Right lobe of liver (tissue), 6 donors: Measurements from ENCODE around the gene TNS3. TPM values are rescaled to one million over a fixed set of nuclear protein-coding genes. Genes with fewer than 3 reads are reported as not detected.

Experiments
- ATAC-seq, 4 donors: fragments of 200-7000 bp; cut with Tn5 transposase; one replicate each; pipeline ENCODE4 v1.9.1; 2020; ENCODE audit warnings: mild to moderate bottlenecking in 4 of 4, moderate library complexity in 4 of 4
- DNase-seq, 3 donors: peaks; one replicate each; pipeline ENCODE4 v3.0.0-alpha.2; 2020
- H3K27ac ChIP-seq, 3 donors: fragments of 200-600 bp; one replicate each; pipeline ENCODE4 v1.8.0; 2022
- H3K27me3 ChIP-seq, 2 donors: fragments of 200-600 bp; one replicate each; pipeline ENCODE4 v1.8.0; 2022
- H3K36me3 ChIP-seq, 4 donors: fragments of 200-600 bp; sonication (generic) in 1 of 4; one replicate each; pipeline versions ENCODE4 v1.5.1 to v1.8.0; 2017 to 2022; ENCODE audit warnings: control low read depth in 1 of 4
- H3K4me1 ChIP-seq, 4 donors: fragments of 200-600 bp; sonication (generic) in 1 of 4; one replicate each; pipeline versions ENCODE4 v1.5.1 to v1.8.0; 2017 to 2022; ENCODE audit warnings: control low read depth in 1 of 4
- H3K4me3 ChIP-seq, 3 donors: fragments of 200-600 bp; one replicate each; pipeline ENCODE4 v1.8.0; 2022
- H3K9me3 ChIP-seq, 4 donors: fragments of 200-600 bp; sonication (generic) in 1 of 4; one replicate each; pipeline versions ENCODE4 v1.5.1 to v1.8.0; 2017 to 2022; ENCODE audit warnings: control low read depth in 1 of 4
- CTCF ChIP-seq, 4 donors: fragments of 200-600 bp in 3 of 4; fragments of 450-650 bp in 1 of 4; IDR thresholded peaks; one replicate each; pipeline versions ENCODE4 v1.5.1 to v1.8.0; 2016 to 2022; ENCODE audit warnings: antibody characterized with exemption in 4 of 4, mild to moderate bottlenecking in 2 of 4
- POLR2A ChIP-seq: fragments of 450-650 bp; IDR thresholded peaks from one replicate; pipeline ENCODE4 v1.6.1; 2017; ENCODE audit warnings: antibody characterized with exemption, mild to moderate bottlenecking
- WGBS: methylation state at CpG from one replicate; pipeline ENCODE4 v1.1.6; 2018; ENCODE audit warnings: low coverage, low lambda C conversion rate; ENCODE audit not compliant: insufficient coverage; ENCODE audit errors: missing lambda C conversion rate; 5-methylcytosine and 5-hydroxymethylcytosine counted together
- intact Hi-C, 2 donors: fragments of 100-400 bp; cut with DNase I; formaldehyde crosslinking; loops; one replicate each; pipeline versions ENCODE4 v1.11.2 to v1.14.1; 2022
- total RNA-seq, 6 experiments: library from RNA; depleted of rRNA in 2 of 6; stranded (reverse); fragments of >200 nt in 2 of 6; fragmentation: NEBNext Ultra II Directional in 3 of 6; extraction: Animal tissue kit (Norgen Biotek cat#: 25700) in 3 of 6; gene quantifications; one replicate each; pipeline versions ENCODE4 v1.1.0 to v1.2.4, GENCODE V29; 2016 to 2023
- donor health status: DM: no; HTN: yes; CAD: no.
- donor health status: DM: no; HTN: no; CAD: no.
- donor health status: DM: no; HTN: no; CAD: no.
- donor health status: DM: no; HTN: yes; CAD: no.
- donor health status: DM: no; HTN: yes; CAD: no.

TNS3 gene
- total RNA-seq, 6 experiments from 2014 or later, result 51.2 to 95.0 (median 58.4) TPM

GRCh38 chr7:47314728-47315607 is 266.9 kb downstream of the TNS3 start:
- DNase-seq, result no peak
- no peak for TF ChIP-seq CTCF (IDR thresholded peaks at IDR 0.05)
- TF ChIP-seq POLR2A, result no peak
- peaks cover 0 to 4% (median 0%) of the 10 kb centered on the region in 4 donors for H3K4me1 ChIP-seq

GRCh38 chr7:47314248-47314647 is 267.7 kb downstream of the TNS3 start:
- Histone ChIP-seq H3K27me3 (no peaks in the 10 kb centered on the region), H3K9me3 (no peaks in the 10 kb centered on the region), H3K4me1 (peaks cover 0 to 4% (median 0%) of the 10 kb centered on the region in 4 donors), H3K4me3 (no peak overlapping the region), H3K36me3 (peaks cover 0 to 11% (median 2%) of the 10 kb centered on the region in 4 donors), H3K27ac (peak overlapping the region in 1 of 3 donors; percentile 25)
- TF ChIP-seq CTCF (IDR thresholded peaks at IDR 0.05), result no peak
- no peak for TF ChIP-seq POLR2A
- WGBS, result 62% methylated on average over 7 of the region's 8 CpGs
- DNase-seq (no peak), ATAC-seq (no peak)
- intact Hi-C loops, result no loop called here

More at GRCh38 chr7:47314728-47315607, 266.9 kb downstream of the TNS3 start:
- Histone ChIP-seq H3K27ac (peak overlapping the region; percentile 0 to 31 (median 25)), H3K4me3 (no peak overlapping the region), H3K9me3 (no peaks in the 10 kb centered on the region), H3K36me3 (peaks cover 0 to 17% (median 5%) of the 10 kb centered on the region in 4 donors), H3K27me3 (no peaks in the 10 kb centered on the region)
- ATAC-seq, result peak; percentile 33 to 57 (median 57)
- intact Hi-C loops, result no loop called here
- 45% methylated on average over 16 of the region's 29 CpGs for WGBS

GRCh38 chr7:47313564-47313963 is 268.3 kb downstream of the TNS3 start:
- ATAC-seq (peak in 2 of 4 donors; percentile 9 to 27), DNase-seq (no peak)
- intact Hi-C loops, result no loop called here
- 35% methylated on average over 2 of the region's 4 CpGs for WGBS
- Histone ChIP-seq H3K4me1 (peaks cover 0 to 4% (median 0%) of the 10 kb centered on the region in 4 donors), H3K27me3 (no peaks in the 10 kb centered on the region), H3K27ac (no peak overlapping the region), H3K4me3 (no peak overlapping the region), H3K9me3 (no peaks in the 10 kb centered on the region), H3K36me3 (peaks cover 0 to 5% (median 3%) of the 10 kb centered on the region in 4 donors)
- no peak for TF ChIP-seq CTCF (IDR thresholded peaks at IDR 0.05)
- no peak for TF ChIP-seq POLR2A

DNA sequence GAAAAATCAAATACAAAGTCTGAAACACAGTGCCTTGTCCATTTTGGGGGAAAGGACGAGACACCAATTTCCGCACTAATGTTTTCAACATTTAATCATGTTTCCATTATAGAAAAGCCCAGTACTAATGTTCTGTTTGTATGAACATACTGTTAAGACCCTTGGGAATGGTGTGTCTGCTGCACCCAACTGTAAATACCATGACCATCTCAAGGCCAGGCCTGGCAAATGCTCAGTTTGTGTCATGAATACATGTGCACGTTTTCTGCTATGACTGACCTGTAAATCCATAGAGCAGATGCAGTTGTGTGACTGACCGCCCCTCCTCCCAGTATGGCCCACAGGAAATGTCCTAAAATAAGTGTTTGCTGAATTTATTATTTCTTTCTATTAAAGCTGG is 270.0 kb downstream of the TNS3 start:
- intact Hi-C loops, result no loop called here
- no peaks in the 10 kb centered on the region for H3K4me1 ChIP-seq
- no peaks in the 10 kb centered on the region for H3K9me3 ChIP-seq
- DNase-seq, result no peak
- TF ChIP-seq POLR2A (no peak), CTCF (IDR thresholded peaks at IDR 0.05) (no peak)
- no peak overlapping the region for H3K4me3 ChIP-seq
- H3K27me3 ChIP-seq, result no peaks in the 10 kb centered on the region
- no peak for ATAC-seq
- no peak overlapping the region for H3K27ac ChIP-seq
- peaks cover 0 to 3% (median 0%) of the 10 kb centered on the region in 4 donors for H3K36me3 ChIP-seq
- 86% methylated on average over 4 of the region's 4 CpGs for WGBS
